Thyroid gland (tissue), 4 donors: ENCODE data around the gene ADAP1. TPM values are rescaled to one million over a fixed set of nuclear protein-coding genes. Genes with fewer than 3 reads are reported as not detected.

ENCODE experiments used
- DNase-seq, 2 donors: peaks; one replicate each; pipeline ENCODE4 v3.0.0-alpha.2; 2019
- H3K27ac ChIP-seq, 3 donors: fragments of 200-600 bp; sonication (generic); 1 replicate in 2 of 3; 2 replicates in 1 of 3; pipeline ENCODE4 v1.5.1; 2016 to 2019; ENCODE audit warnings: mild to moderate bottlenecking in 1 of 3, moderate library complexity in 1 of 3
- H3K27me3 ChIP-seq: fragments of 200-600 bp; sonication (generic); one replicate; pipeline ENCODE4 v1.5.1; 2019
- H3K36me3 ChIP-seq, 2 donors: fragments of 200-600 bp; sonication (generic); one replicate each; pipeline ENCODE4 v1.5.1; 2016 to 2019
- H3K4me1 ChIP-seq, 2 donors: fragments of 200-600 bp; sonication (generic); one replicate each; pipeline ENCODE4 v1.5.1; 2017 to 2019
- H3K4me3 ChIP-seq, 3 donors: fragments of 200-600 bp; sonication (generic); replicated peaks in 1 of 3; 1 replicate in 2 of 3; 2 replicates in 1 of 3; pipeline ENCODE4 v1.5.1; 2016; ENCODE audit warnings: mild to moderate bottlenecking in 1 of 3
- H3K9me3 ChIP-seq: fragments of 200-600 bp; sonication (generic); one replicate; pipeline ENCODE4 v1.5.1; 2017
- POLR2A ChIP-seq, 2 donors: fragments of 450-650 bp; IDR thresholded peaks; one replicate each; pipeline ENCODE4 v1.6.1; 2017; ENCODE audit warnings: antibody characterized with exemption in 2 of 2, mild to moderate bottlenecking in 2 of 2, moderate library complexity in 1 of 2
- WGBS, 2 donors: methylation state at CpG; one replicate each; pipeline ENCODE4 v1.1.5; 2017; 5-methylcytosine and 5-hydroxymethylcytosine counted together
- intact Hi-C: fragments of 100-400 bp; cut with DNase I; formaldehyde crosslinking; loops from one replicate; pipeline ENCODE4 v1.15.1; 2023
- total RNA-seq, 4 donors: library from RNA; depleted of rRNA; stranded (reverse); fragments of >200 nt; gene quantifications; one replicate each; pipeline ENCODE4 v1.2.3, GENCODE V29; 2016
- TF ChIP-seq, protein P1 (sequence below), 6 experiments: fragments of 200-600 bp in 3 of 6; fragments of 450-650 bp in 3 of 6; sonication (generic) in 3 of 6; IDR thresholded peaks; one replicate each; pipeline ENCODE4 v1.5.1; 2016 to 2019; ENCODE audit warnings: antibody characterized with exemption in 6 of 6, mild to moderate bottlenecking in 2 of 6, inconsistent platforms in 1 of 6, moderate library complexity in 1 of 6

ADAP1 gene
- total RNA-seq, 4 donors from 2014 or later = 11.7 to 29.9 (median 23.4) TPM

DNA sequence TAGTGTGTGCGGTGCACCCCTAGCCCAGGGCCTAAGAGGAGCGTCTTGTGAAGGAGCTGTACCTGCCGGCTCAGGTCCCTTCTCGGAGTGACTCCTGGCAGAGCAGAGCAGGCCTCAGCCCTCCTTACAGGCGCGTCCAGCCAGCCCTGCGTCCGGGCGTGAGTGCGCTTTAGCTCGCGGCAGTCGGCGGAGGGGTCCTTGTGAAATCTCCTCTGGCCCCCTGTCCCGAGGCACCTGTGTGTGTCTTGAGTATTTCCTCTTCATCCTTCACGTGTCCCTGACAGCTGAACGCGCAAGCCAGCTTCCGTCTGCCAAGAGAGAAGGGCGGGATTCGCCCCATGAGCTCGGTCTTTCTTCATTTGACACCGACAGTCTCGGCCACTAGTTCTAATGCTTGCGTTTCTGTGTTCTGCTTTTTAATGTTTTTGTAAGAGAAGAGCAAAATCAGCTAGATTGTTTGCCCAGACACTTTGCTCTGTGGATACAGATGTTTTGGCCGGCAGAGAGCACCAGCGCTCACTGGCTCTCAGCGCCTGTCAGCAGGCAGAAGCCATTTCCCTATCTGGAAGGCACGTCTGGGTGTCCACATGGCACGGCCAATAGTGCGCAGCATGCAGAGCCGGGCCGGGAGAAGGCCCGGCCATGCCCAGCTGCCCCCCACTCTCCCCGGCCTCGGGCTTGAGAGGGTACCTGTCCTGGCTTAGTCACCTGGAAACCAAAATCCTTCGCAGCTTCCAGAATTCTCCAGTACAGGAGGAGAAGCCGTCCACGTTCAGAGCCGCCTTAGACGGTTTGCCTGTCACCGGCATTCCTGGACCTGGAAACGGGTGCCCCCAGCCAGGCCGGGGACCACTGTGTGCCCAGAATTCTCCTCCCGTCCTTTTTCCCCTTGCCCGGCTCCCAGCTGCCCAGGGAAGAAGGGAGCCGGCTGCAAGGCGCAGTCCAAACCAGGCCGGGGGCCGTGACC lies 71.1 kb downstream of the ADAP1 start:
- no peak overlapping the region for H3K27ac ChIP-seq
- 58 to 60% methylated on average over 37 to 48 of the region's 50 CpGs for WGBS, 2 donors
- H3K9me3 ChIP-seq = no peaks in the 10 kb centered on the region
- H3K27me3 ChIP-seq = no peaks in the 10 kb centered on the region
- intact Hi-C loops = no loop called here
- peaks cover 10 to 27% of the 10 kb centered on the region in 2 donors for H3K4me1 ChIP-seq
- no peak for TF ChIP-seq POLR2A (IDR thresholded peaks at IDR 0.05)
- TF ChIP-seq, protein P1, sequence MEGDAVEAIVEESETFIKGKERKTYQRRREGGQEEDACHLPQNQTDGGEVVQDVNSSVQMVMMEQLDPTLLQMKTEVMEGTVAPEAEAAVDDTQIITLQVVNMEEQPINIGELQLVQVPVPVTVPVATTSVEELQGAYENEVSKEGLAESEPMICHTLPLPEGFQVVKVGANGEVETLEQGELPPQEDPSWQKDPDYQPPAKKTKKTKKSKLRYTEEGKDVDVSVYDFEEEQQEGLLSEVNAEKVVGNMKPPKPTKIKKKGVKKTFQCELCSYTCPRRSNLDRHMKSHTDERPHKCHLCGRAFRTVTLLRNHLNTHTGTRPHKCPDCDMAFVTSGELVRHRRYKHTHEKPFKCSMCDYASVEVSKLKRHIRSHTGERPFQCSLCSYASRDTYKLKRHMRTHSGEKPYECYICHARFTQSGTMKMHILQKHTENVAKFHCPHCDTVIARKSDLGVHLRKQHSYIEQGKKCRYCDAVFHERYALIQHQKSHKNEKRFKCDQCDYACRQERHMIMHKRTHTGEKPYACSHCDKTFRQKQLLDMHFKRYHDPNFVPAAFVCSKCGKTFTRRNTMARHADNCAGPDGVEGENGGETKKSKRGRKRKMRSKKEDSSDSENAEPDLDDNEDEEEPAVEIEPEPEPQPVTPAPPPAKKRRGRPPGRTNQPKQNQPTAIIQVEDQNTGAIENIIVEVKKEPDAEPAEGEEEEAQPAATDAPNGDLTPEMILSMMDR (IDR thresholded peaks at IDR 0.05) = no peak
- H3K4me3 ChIP-seq = no peak overlapping the region
- peaks cover 16 to 19% of the 10 kb centered on the region in 2 donors for H3K36me3 ChIP-seq
- DNase-seq = peak; percentile 43 to 65

- TF ChIP-seq, protein P1 (IDR thresholded peaks at IDR 0.05) = no peak
- TF ChIP-seq POLR2A (IDR thresholded peaks at IDR 0.05) = no peak
- intact Hi-C loops = no loop called here
- Histone ChIP-seq H3K9me3 (no peaks in the 10 kb centered on the region), H3K27ac (no peak overlapping the region), H3K36me3 (peaks cover 8 to 11% of the 10 kb centered on the region in 2 donors), H3K4me1 (peaks cover 17 to 33% of the 10 kb centered on the region in 2 donors), H3K27me3 (no peaks in the 10 kb centered on the region), H3K4me3 (no peak overlapping the region)
- WGBS, 2 donors = 90% methylated on average over 16 to 26 of the region's 37 CpGs
- no peak for DNase-seq
Measured at GRCh38 chr7:882336-883035, 72.0 kb downstream of the ADAP1 start.

GRCh38 chr7:881441-882234 lies 72.8 kb downstream of the ADAP1 start:
- Histone ChIP-seq H3K9me3 (no peaks in the 10 kb centered on the region), H3K36me3 (peaks cover 0 to 2% of the 10 kb centered on the region in 2 donors), H3K4me3 (no peak overlapping the region), H3K4me1 (peaks cover 17 to 33% of the 10 kb centered on the region in 2 donors), H3K27ac (no peak overlapping the region), H3K27me3 (no peaks in the 10 kb centered on the region)
- intact Hi-C loops = no loop called here
- WGBS, 2 donors = 94 to 95% methylated on average over 20 of the region's 20 CpGs
- no peak for TF ChIP-seq POLR2A (IDR thresholded peaks at IDR 0.05)
- TF ChIP-seq, protein P1 (IDR thresholded peaks at IDR 0.05) = no peak
- DNase-seq = no peak

DNA sequence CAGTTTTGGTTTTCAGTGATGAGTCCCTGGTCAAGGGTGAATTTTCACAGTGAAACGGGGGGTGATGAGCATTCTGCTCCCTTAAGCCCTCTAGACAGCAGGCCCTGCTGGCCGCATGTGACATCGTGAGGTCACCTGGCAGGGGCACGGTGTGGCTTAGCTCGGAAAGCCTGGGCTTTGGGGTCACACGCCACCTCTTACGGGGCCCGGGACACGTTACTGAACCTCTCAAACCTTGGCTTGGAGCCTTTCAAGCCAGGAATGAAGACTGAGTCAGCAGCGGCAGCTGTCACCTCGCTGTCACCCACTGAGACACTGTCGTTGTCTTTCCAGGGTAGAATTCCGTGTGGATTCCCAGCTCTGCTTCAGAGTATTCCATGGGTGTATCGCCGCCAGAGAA lies 74.0 kb downstream of the ADAP1 start:
- H3K27ac ChIP-seq = no peak overlapping the region
- no peaks in the 10 kb centered on the region for H3K27me3 ChIP-seq
- H3K36me3 ChIP-seq = no peaks in the 10 kb centered on the region
- no peaks in the 10 kb centered on the region for H3K9me3 ChIP-seq
- intact Hi-C loops = no loop called here
- WGBS, 2 donors = 86 to 92% methylated on average over 14 of the region's 15 CpGs
- H3K4me1 ChIP-seq = peaks cover 17 to 37% of the 10 kb centered on the region in 2 donors
- no peak for DNase-seq
- no peak for TF ChIP-seq POLR2A (IDR thresholded peaks at IDR 0.05)
- TF ChIP-seq, protein P1 (IDR thresholded peaks at IDR 0.05) = no peak
- no peak overlapping the region for H3K4me3 ChIP-seq
